KMS-11 (cell line): Measurements from ENCODE around the gene RHBDF2.

Source experiments
- H2AFZ ChIP-seq: fragments of 200-600 bp; sonication (generic); 2 replicates; pipeline ENCODE4 v1.6.1; 2016; ENCODE audit warnings: antibody characterized with exemption, mixed run types, low read depth
- H3K27ac ChIP-seq: fragments of 200-600 bp; sonication (generic); 2 replicates; pipeline ENCODE4 v1.6.1; 2016; ENCODE audit warnings: mild to moderate bottlenecking, mixed run types
- H3K27me3 ChIP-seq: fragments of 200-600 bp; sonication (generic); 2 replicates; pipeline ENCODE4 v1.6.1; 2017; ENCODE audit warnings: mild to moderate bottlenecking, low read depth, mixed run types, moderate library complexity; ENCODE audit not compliant: insufficient read depth
- H3K36me3 ChIP-seq: fragments of 200-600 bp; sonication (generic); 2 replicates; pipeline ENCODE4 v1.6.1; 2017; ENCODE audit warnings: mild to moderate bottlenecking, mixed run types; ENCODE audit not compliant: insufficient read depth
- H3K4me1 ChIP-seq: fragments of 200-600 bp; sonication (generic); 2 replicates; pipeline ENCODE4 v1.6.1; 2016; ENCODE audit warnings: mild to moderate bottlenecking, low read depth, mixed run types; ENCODE audit not compliant: poor library complexity, severe bottlenecking
- H3K4me2 ChIP-seq: fragments of 200-600 bp; sonication (generic); 2 replicates; pipeline ENCODE4 v1.7.0; 2016; ENCODE audit warnings: mild to moderate bottlenecking, mixed run types
- H3K4me3 ChIP-seq: fragments of 200-600 bp; sonication (generic); IDR thresholded peaks from 2 replicates; pipeline ENCODE4 v1.6.1; 2017; ENCODE audit warnings: low read depth, low read length, mixed read lengths; ENCODE audit not compliant: insufficient read depth
- H3K79me2 ChIP-seq: fragments of 200-600 bp; sonication (generic); 2 replicates; pipeline ENCODE4 v1.6.1; 2016; ENCODE audit warnings: low read depth, mixed run types; ENCODE audit not compliant: insufficient read depth
- H3K9ac ChIP-seq: fragments of 200-600 bp; sonication (generic); 2 replicates; pipeline ENCODE4 v1.6.1; 2016; ENCODE audit warnings: mild to moderate bottlenecking, mixed run types
- H4K20me1 ChIP-seq: fragments of 200-600 bp; sonication (generic); 2 replicates; pipeline ENCODE4 v1.6.1; 2016; ENCODE audit warnings: mild to moderate bottlenecking, mixed run types; ENCODE audit not compliant: insufficient read depth
- CTCF ChIP-seq: fragments of 200-600 bp; sonication (generic); conservative IDR thresholded peaks from 2 replicates; pipeline ENCODE4 v1.6.1; 2017; ENCODE audit warnings: low read depth, mild to moderate bottlenecking, antibody characterized with exemption, low read length, moderate library complexity, mixed read lengths

The RHBDF2 gene

GRCh38 chr17:76431509-76431908 is 69.7 kb downstream of the RHBDF2 start:
- H2AFZ ChIP-seq, result no peak overlapping the region
- H3K79me2 ChIP-seq, result peaks cover 60% of the 10 kb centered on the region; the same call in 1 of the 2 replicates
- no peak overlapping the region for H3K27ac ChIP-seq
- TF ChIP-seq CTCF, result no peak
- H3K4me3 ChIP-seq, result no peak overlapping the region
- no peak overlapping the region for H3K9ac ChIP-seq
- H4K20me1 ChIP-seq, result no peaks in the 10 kb centered on the region; the same call in 1 of the 2 replicates
- H3K4me1 ChIP-seq, result no peaks in the 10 kb centered on the region
- H3K27me3 ChIP-seq, result no peaks in the 10 kb centered on the region
- H3K36me3 ChIP-seq, result no peaks in the 10 kb centered on the region
- H3K4me2 ChIP-seq, result no peak overlapping the region

- no peak overlapping the region for H3K4me2 ChIP-seq
- peaks cover 51% of the 10 kb centered on the region; the same call in 1 of the 2 replicates for H3K79me2 ChIP-seq
- no peak overlapping the region for H3K4me3 ChIP-seq
Observed at GRCh38 chr17:76428511-76428910, 72.7 kb downstream of the RHBDF2 start.

GRCh38 chr17:76427501-76428231 is 73.6 kb downstream of the RHBDF2 start:
- Histone ChIP-seq H2AFZ (no peak overlapping the region), H3K27ac (no peak overlapping the region), H3K79me2 (peaks cover 44% of the 10 kb centered on the region; the same call in 1 of the 2 replicates), H3K36me3 (no peaks in the 10 kb centered on the region), H3K27me3 (no peaks in the 10 kb centered on the region), H3K4me2 (no peak overlapping the region), H4K20me1 (no peaks in the 10 kb centered on the region; the same call in 1 of the 2 replicates), H3K4me1 (no peaks in the 10 kb centered on the region), H3K9ac (no peak overlapping the region), H3K4me3 (no peak overlapping the region)
- TF ChIP-seq CTCF, result no peak

More at GRCh38 chr17:76428511-76428910, 72.7 kb downstream of the RHBDF2 start:
- no peaks in the 10 kb centered on the region for H3K36me3 ChIP-seq
- H3K4me1 ChIP-seq, result no peaks in the 10 kb centered on the region
- no peak for TF ChIP-seq CTCF
- no peak overlapping the region for H3K9ac ChIP-seq
- H3K27me3 ChIP-seq, result no peaks in the 10 kb centered on the region
- no peak overlapping the region for H3K27ac ChIP-seq
- H4K20me1 ChIP-seq, result no peaks in the 10 kb centered on the region; the same call in 1 of the 2 replicates
- no peak overlapping the region for H2AFZ ChIP-seq

- H3K4me2 ChIP-seq, result no peak overlapping the region
- no peaks in the 10 kb centered on the region for H3K27me3 ChIP-seq
- peaks cover 37% of the 10 kb centered on the region; the same call in 1 of the 2 replicates for H3K79me2 ChIP-seq
- no peaks in the 10 kb centered on the region for H3K4me1 ChIP-seq
- H4K20me1 ChIP-seq, result no peaks in the 10 kb centered on the region; the same call in 1 of the 2 replicates
- H2AFZ ChIP-seq, result no peak overlapping the region
- TF ChIP-seq CTCF, result no peak
- no peak overlapping the region for H3K9ac ChIP-seq
- no peak overlapping the region for H3K27ac ChIP-seq
- no peak overlapping the region for H3K4me3 ChIP-seq
- H3K36me3 ChIP-seq, result no peaks in the 10 kb centered on the region
Observed at GRCh38 chr17:76426853-76427252, 74.4 kb downstream of the RHBDF2 start.
